Stomach (tissue), 9 donors: Measurements from ENCODE around the gene SLC13A3. TPM values are rescaled to one million over a fixed set of nuclear protein-coding genes. Genes with fewer than 3 reads are reported as not detected.

Experiments used
- DNase-seq, 2 donors: peaks; one replicate each; pipeline versions ENCODE4 v3.0.0 to v3.0.0-alpha.2; 2013 to 2019
- H3K27ac ChIP-seq, 5 donors: fragments of 200-600 bp in 4 of 5; sonication (generic) in 4 of 5; one replicate each; pipeline ENCODE4 v1.5.1; 2013 to 2019; ENCODE audit warnings: mild to moderate bottlenecking in 1 of 5, moderate library complexity in 1 of 5
- H3K27me3 ChIP-seq, 3 donors: fragments of 200-600 bp; sonication (generic); one replicate each; pipeline ENCODE4 v1.5.1; 2017 to 2019; ENCODE audit warnings: mixed run types in 1 of 3
- H3K36me3 ChIP-seq, 4 donors: fragments of 200-600 bp; sonication (generic); 1 replicate in 3 of 4; 2 replicates in 1 of 4; pipeline ENCODE4 v1.5.1; 2016 to 2019
- H3K4me1 ChIP-seq, 4 donors: fragments of 200-600 bp; sonication (generic); one replicate each; pipeline ENCODE4 v1.5.1; 2016 to 2019
- H3K4me3 ChIP-seq, 4 donors: fragments of 200-600 bp; sonication (generic) in 3 of 4; one replicate each; pipeline ENCODE4 v1.5.1; 2016 to 2019; ENCODE audit warnings: mild to moderate bottlenecking in 1 of 4
- H3K9me3 ChIP-seq, 4 donors: fragments of 200-600 bp; sonication (generic); one replicate each; pipeline ENCODE4 v1.5.1; 2016 to 2019
- EP300 ChIP-seq: sonication (generic); formaldehyde crosslinking; IDR thresholded peaks from one replicate; pipeline ENCODE4 v1.6.1; 2017; ENCODE audit warnings: antibody characterized with exemption
- POLR2A ChIP-seq, 4 donors: fragments of 450-650 bp; IDR thresholded peaks; one replicate each; pipeline ENCODE4 v1.6.1; 2016; ENCODE audit warnings: antibody characterized with exemption in 4 of 4, control low read depth in 2 of 4, mild to moderate bottlenecking in 1 of 4, moderate library complexity in 1 of 4
- POLR2AphosphoS5 ChIP-seq, 3 donors: sonication (generic); formaldehyde crosslinking; IDR thresholded peaks; one replicate each; pipeline ENCODE4 v1.6.1; 2016; ENCODE audit warnings: antibody characterized with exemption in 3 of 3
- WGBS, 5 donors: extraction: QIAGEN DNeasy Blood & Tissue Kit in 3 of 5; methylation state at CpG; one replicate each; pipeline versions ENCODE4 v1.1.5 to v1.1.7; 2013 to 2018; 5-methylcytosine and 5-hydroxymethylcytosine counted together
- intact Hi-C: fragments of 100-400 bp; cut with DNase I; formaldehyde crosslinking; loops from one replicate; pipeline ENCODE4 v1.15.1; 2023; ENCODE audit warnings: low total_unique reads
- polyA plus RNA-seq, 3 donors: library from polyadenylated mRNA; stranded (reverse); fragments of 200-250 nt; gene quantifications; one replicate each; pipeline ENCODE4 v1.2.3, GENCODE V29; 2013
- total RNA-seq, 5 donors: library from RNA; depleted of rRNA; stranded (reverse); fragments of >200 nt; gene quantifications; one replicate each; pipeline versions ENCODE4 v1.1.0 to v1.2.3, GENCODE V29; 2014 to 2016
- TF ChIP-seq, protein P1 (sequence below), 7 experiments: fragments of 450-650 bp in 4 of 7; fragments of 200-600 bp in 3 of 7; sonication (generic) in 3 of 7; IDR thresholded peaks; one replicate each; pipeline ENCODE4 v1.5.1; 2016 to 2019; ENCODE audit warnings: antibody characterized with exemption in 7 of 7, control low read depth in 2 of 7, mild to moderate bottlenecking in 1 of 7
- donor health status: healthy with polysubstance abuse.
- donor health status: Bipolar disorder and iron deficiency.
- donor health status: healthy.

The SLC13A3 gene
- total and polyA plus RNA-seq, 8 donors: 0.61 to 6.6 (median 1.4) TPM; not detected in 2

DNA sequence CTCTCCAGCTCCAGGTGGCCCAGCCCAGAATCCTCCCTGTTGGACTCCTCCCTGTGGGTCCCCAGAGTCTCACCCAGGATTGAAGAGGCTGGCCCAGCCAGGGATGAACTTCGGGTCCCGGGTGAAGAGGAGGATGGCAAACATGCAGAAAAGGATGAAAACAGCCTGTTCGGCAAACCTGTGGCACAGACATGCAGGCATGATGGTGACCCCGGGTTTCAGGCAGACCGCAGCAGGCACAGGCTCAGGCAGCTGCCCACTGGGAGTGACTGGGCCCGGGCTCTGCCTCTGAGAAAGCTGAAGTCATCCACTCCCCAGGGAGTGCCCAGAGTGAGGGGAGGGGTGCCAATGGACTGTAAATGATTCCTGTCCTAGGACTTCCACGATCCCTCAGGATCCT lies 63.3 kb downstream of the SLC13A3 start:
- intact Hi-C loops: no loop called here
- Histone ChIP-seq H3K27me3 (no peaks in the 10 kb centered on the region), H3K4me1 (no peaks in the 10 kb centered on the region), H3K9me3 (no peaks in the 10 kb centered on the region), H3K27ac (no peak overlapping the region), H3K4me3 (no peak overlapping the region), H3K36me3 (no peaks in the 10 kb centered on the region)
- no peak for DNase-seq
- TF ChIP-seq EP300 (no peak), POLR2AphosphoS5 (IDR thresholded peaks at IDR 0.05) (no peak), POLR2A (IDR thresholded peaks at IDR 0.05) (no peak)
- TF ChIP-seq, protein P1, sequence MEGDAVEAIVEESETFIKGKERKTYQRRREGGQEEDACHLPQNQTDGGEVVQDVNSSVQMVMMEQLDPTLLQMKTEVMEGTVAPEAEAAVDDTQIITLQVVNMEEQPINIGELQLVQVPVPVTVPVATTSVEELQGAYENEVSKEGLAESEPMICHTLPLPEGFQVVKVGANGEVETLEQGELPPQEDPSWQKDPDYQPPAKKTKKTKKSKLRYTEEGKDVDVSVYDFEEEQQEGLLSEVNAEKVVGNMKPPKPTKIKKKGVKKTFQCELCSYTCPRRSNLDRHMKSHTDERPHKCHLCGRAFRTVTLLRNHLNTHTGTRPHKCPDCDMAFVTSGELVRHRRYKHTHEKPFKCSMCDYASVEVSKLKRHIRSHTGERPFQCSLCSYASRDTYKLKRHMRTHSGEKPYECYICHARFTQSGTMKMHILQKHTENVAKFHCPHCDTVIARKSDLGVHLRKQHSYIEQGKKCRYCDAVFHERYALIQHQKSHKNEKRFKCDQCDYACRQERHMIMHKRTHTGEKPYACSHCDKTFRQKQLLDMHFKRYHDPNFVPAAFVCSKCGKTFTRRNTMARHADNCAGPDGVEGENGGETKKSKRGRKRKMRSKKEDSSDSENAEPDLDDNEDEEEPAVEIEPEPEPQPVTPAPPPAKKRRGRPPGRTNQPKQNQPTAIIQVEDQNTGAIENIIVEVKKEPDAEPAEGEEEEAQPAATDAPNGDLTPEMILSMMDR (IDR thresholded peaks at IDR 0.05): no peak
- WGBS, 5 donors: 67 to 96% (median 80%) methylated on average over 5 to 7 of the region's 7 CpGs

DNA sequence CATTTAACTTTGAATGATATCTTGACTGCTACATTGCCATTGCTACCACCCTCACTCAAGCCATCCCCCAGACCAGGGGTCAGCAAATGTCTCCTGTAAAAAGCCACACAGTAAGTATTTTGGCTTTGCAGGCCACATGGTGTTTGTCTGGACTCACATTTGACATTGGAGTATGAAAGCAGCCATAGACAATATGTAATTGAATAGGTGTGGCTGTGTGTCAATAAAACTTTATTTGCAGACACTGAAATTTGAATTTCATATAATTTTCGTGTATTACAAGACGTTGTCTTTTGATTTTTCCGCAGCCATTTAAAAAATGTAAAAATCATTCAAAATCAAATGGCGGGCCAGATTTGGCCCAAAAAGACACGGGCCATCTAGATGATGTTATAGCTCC lies 64.5 kb downstream of the SLC13A3 start:
- no peak overlapping the region for H3K27ac ChIP-seq
- 94 to 97% (median 97%) methylated on average over 5 of the region's 5 CpGs for WGBS, 5 donors
- H3K27me3 ChIP-seq: no peaks in the 10 kb centered on the region
- no peaks in the 10 kb centered on the region for H3K9me3 ChIP-seq
- no peaks in the 10 kb centered on the region for H3K36me3 ChIP-seq
- H3K4me1 ChIP-seq: no peaks in the 10 kb centered on the region
- intact Hi-C loops: no loop called here
- DNase-seq: no peak
- no peak overlapping the region for H3K4me3 ChIP-seq
- TF ChIP-seq POLR2AphosphoS5 (IDR thresholded peaks at IDR 0.05) (no peak), POLR2A (IDR thresholded peaks at IDR 0.05) (no peak), EP300 (no peak)
- TF ChIP-seq, protein P1 (IDR thresholded peaks at IDR 0.05): no peak

DNA sequence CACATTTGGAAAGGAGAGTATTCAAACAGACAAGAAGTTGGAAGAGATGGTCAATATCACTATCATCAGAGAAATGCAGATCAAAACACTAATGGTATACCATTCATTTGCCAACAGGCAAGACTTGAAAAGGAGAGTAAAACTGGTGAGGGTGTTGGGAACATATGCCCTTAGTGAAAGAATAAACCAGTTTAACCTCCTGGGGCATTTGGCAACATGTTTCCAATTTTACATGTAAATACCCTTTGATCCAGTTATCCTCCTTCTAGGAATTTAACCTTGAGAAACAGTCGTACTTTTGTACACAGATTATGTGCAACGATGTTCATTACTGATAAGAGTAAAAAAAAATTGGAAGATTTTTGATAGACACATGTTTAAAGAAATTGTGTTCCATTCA lies 66.8 kb downstream of the SLC13A3 start:
- H3K27ac ChIP-seq: no peak overlapping the region
- no peaks in the 10 kb centered on the region for H3K4me1 ChIP-seq
- no peaks in the 10 kb centered on the region for H3K27me3 ChIP-seq
- TF ChIP-seq EP300 (no peak), POLR2A (IDR thresholded peaks at IDR 0.05) (no peak), POLR2AphosphoS5 (IDR thresholded peaks at IDR 0.05) (no peak)
- TF ChIP-seq, protein P1 (IDR thresholded peaks at IDR 0.05): no peak
- intact Hi-C loops: no loop called here
- no peak for DNase-seq
- no peaks in the 10 kb centered on the region for H3K36me3 ChIP-seq
- 20 to 63% (median 42%) methylated on average over 2 of the region's 2 CpGs for WGBS, 5 donors
- H3K4me3 ChIP-seq: no peak overlapping the region
- no peaks in the 10 kb centered on the region for H3K9me3 ChIP-seq

DNA sequence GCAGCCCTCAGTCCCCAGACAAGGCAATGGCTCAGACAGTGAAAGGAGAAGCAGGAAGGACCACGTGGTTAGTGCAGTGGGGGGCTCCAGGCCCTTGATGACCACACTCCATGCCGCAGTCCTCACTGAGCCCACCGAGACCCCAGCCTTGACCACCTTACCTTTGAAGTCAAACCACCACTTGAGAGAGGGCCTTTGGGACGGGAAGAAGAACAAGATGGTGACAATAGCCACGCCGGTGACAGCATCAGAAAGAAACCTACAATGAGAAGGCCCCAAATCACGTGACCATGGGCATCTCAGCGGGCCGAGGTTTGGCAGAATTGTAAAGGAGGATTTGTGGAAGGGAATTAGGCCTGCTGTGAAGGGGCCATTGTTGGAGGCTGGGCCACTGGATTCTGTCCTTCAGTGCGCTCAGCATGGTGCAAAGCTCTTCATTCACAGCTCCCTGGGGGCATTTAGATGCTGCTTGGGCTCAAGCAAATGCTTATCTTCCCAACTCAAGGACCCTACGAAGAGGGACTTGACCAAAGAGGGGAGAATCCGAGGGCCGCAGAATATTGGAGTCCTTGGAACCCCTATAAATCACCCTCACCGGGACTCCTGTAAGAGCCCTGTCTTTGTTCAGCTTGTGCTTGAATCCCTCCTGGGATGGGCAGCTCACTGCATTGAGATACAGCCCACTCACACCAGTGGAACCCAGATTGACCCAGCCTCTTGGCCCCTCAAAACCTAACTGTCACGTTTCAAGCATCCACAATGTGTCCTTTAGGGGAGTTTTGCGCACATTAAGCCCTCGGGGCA lies 67.6 kb downstream of the SLC13A3 start:
- 74 to 79% (median 76%) methylated on average over 16 to 17 of the region's 17 CpGs for WGBS, 5 donors
- no peak for DNase-seq

More for the DNA sequence above, 67.6 kb downstream of the SLC13A3 start:
- TF ChIP-seq POLR2A (IDR thresholded peaks at IDR 0.05) (no peak), EP300 (no peak), POLR2AphosphoS5 (IDR thresholded peaks at IDR 0.05) (no peak)
- TF ChIP-seq, protein P1 (IDR thresholded peaks at IDR 0.05): no peak
- no peaks in the 10 kb centered on the region for H3K36me3 ChIP-seq
- intact Hi-C loops: no loop called here
- no peaks in the 10 kb centered on the region for H3K27me3 ChIP-seq
- no peak overlapping the region for H3K4me3 ChIP-seq
- no peaks in the 10 kb centered on the region for H3K9me3 ChIP-seq
- H3K27ac ChIP-seq: no peak overlapping the region
- no peaks in the 10 kb centered on the region for H3K4me1 ChIP-seq
